ENCODE results near the gene FARS2.

The FARS2 gene

DNA sequence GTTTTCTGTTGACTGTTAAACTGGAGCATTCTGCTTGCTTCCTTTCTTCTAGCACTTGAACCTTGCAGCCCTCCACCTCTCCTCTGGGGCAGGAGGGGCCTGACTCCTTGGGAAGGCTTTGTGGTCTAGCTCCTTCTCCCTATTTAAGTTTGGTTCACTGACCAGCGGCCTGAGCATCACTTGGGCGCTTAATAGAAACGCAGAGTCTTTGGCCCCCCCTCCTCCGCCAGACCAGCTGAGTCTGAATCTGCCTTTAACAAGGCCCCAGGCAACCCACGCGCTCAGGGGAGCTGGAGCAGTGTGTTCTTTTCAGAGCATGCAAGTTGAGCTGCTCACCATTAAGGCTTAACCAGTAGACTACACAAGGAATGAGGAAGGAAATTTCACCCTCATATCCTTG, 519.7 kb downstream of the FARS2 start:
- no peak for DNase-seq (ENCODE audit: low read depth)
- no peak overlapping the region for H3K4me3 ChIP-seq (replicated peaks; ENCODE audit: low read depth, low read length)
- TF ChIP-seq, protein P1, sequence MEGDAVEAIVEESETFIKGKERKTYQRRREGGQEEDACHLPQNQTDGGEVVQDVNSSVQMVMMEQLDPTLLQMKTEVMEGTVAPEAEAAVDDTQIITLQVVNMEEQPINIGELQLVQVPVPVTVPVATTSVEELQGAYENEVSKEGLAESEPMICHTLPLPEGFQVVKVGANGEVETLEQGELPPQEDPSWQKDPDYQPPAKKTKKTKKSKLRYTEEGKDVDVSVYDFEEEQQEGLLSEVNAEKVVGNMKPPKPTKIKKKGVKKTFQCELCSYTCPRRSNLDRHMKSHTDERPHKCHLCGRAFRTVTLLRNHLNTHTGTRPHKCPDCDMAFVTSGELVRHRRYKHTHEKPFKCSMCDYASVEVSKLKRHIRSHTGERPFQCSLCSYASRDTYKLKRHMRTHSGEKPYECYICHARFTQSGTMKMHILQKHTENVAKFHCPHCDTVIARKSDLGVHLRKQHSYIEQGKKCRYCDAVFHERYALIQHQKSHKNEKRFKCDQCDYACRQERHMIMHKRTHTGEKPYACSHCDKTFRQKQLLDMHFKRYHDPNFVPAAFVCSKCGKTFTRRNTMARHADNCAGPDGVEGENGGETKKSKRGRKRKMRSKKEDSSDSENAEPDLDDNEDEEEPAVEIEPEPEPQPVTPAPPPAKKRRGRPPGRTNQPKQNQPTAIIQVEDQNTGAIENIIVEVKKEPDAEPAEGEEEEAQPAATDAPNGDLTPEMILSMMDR (IDR thresholded peaks at IDR 0.05; ENCODE audit: low read length, missing control alignments): no peak

DNA sequence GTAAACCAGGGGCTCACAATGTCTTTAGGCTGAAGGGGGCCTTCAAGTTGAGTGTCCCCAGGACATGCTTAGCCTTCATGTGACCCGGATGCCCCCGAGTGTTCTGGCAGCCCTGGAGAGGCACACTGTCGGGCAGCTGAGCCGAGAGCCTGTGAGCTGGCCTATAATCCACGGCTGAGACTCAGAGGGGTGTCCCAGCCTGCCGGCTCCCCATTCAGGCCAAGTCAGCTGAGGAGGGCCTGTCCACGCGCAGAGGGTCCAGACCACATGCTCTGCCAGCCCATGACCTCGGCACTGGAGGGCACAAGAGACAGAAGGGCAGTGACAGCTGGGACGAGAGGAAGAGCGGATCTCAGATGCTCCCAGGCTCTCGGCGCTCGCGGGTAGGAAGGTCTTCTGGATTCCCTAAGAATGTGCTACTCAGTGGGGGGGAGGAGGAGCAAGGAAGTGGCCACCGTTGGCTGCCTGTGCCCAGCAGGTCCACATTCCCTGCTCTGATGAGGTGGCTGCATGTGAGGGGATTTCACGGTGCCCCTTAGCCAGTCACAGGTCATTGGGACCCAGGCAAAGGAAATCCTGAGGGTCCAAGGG, 520.7 kb downstream of the FARS2 start:
- no peak for DNase-seq (ENCODE audit: low read depth)
- TF ChIP-seq, protein P1 (IDR thresholded peaks at IDR 0.05; ENCODE audit: low read length, missing control alignments): no peak
- no peak overlapping the region for H3K4me3 ChIP-seq (replicated peaks; ENCODE audit: low read depth, low read length)

DNA sequence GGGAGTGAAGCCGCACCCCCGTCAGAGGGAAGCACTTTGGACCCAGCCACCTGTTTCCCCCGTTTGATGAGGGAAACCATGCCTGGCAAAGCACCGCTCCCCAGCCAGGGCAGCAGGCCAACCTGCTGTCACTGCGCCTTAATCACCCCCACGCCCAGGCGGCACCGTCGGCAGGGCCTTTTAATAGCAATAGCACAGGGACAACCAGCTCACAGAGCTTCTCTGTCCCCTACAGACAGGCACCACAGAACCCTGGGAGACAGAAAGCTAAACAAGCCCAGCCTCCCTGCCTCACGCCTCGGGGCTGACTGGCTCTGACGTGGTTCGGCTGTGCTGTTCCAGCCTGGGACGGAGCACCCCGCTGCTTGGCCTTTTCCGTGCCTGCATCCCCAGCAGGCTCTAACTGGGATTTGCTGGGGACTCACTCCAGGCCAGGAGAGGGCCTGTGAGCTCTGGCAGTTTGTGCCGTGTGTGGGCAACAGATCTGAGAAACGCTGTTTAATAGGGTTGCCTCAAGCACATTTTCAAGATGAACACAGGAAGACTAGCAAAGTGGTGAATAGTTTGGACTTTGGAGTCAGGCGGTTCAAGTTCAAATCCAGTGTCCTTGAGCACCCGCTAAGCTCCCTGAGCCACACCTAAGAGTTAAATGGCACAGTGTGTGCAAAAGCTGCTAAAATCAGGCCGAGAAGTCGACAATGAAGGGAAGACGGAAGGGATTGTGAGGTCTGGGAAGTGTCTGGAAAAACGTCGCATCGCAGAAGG, 521.7 kb downstream of the FARS2 start:
- no peak for DNase-seq (ENCODE audit: low read depth)
- no peak overlapping the region for H3K4me3 ChIP-seq (replicated peaks; ENCODE audit: low read depth, low read length)
- TF ChIP-seq, protein P1 (IDR thresholded peaks at IDR 0.05; ENCODE audit: low read length, missing control alignments): no peak

DNA sequence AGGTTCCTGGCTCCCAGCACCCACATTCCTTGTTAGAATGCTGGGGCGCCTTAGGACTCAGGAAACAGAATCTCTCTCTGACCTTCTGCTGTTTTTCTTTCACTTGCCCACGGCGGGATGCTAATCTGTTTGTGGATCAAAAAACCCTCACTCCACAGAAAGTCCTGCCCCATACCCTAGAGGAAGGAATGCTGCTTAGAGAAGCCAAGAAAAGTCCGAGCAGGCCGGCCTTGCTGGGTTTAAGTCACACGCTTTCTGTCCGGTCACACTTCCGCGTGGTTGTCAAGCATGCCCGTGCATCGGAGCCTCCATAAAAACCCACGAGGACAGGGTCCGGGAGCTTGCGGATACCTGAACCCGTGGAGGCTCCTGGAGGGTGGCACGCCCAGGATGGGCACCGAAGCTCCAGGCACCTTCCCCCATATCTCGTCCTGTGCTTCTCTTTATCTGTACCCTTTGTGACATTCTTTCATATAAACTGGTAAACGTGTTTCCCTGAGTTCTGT, 522.3 kb downstream of the FARS2 start:
- TF ChIP-seq, protein P1 (IDR thresholded peaks at IDR 0.05; ENCODE audit: low read length, missing control alignments): no peak
- DNase-seq (ENCODE audit: low read depth): no peak
- no peak overlapping the region for H3K4me3 ChIP-seq (replicated peaks; ENCODE audit: low read depth, low read length)

DNA sequence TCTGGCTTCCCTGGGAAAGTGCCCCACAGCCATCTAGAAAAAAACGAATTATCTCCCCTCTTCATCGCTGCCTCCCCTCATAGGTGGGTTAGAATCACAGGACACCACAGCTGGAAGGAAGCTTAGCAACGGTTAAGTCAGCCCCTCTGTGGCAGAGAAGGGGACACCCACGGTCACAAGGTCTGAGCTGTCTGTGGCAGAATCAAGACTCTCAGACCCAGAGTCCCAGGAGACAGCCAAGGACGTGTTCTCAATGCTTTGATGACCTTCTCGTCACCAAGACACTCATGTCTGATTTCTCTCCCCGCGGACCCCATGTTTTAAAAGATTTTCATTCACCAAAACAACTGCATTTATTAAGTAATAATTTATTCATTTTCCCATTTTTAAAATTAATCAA, 523.9 kb downstream of the FARS2 start:
- no peak overlapping the region for H3K4me3 ChIP-seq (replicated peaks; ENCODE audit: low read depth, low read length)
- TF ChIP-seq, protein P1 (IDR thresholded peaks at IDR 0.05; ENCODE audit: low read length, missing control alignments): no peak
- no peak for DNase-seq (ENCODE audit: low read depth)

DNA sequence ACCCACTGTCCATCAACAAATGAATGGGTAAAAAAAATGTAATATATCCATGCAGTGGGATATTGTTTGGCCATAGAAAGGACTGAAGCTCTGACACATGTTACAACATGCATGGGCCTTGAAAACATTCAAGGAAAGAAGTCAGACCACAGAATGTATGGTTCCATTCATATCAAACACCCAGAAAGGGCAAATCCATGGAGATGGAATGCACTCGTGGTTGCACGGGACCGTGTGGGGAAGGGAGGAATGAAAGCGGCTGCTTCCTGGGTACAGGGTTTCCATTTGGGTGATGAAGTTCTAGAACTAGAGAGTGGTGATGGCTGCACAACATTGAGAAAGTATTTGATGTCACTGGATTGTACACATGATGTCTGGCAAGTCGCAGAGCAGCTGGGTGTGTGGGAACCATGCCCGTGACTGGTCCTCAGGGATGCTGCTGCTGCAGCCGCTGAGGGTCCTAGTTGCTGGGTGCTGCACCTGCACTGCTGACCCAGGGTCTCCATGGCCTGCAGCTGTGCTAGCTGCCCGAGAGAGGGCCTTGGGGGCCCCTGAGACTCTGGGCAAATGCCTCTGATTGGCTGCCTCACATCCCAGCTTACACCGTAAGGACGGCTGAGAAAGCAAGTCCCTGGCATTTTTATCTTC, 525.1 kb downstream of the FARS2 start:
- no peak for DNase-seq (ENCODE audit: low read depth)
- H3K4me3 ChIP-seq (replicated peaks; ENCODE audit: low read depth, low read length): no peak overlapping the region
- TF ChIP-seq, protein P1 (IDR thresholded peaks at IDR 0.05; ENCODE audit: low read length, missing control alignments): no peak

Measured in fibroblast of pulmonary artery (primary cell).